ENCODE measurements around the gene HPSE2. TPM values are rescaled to one million over a fixed set of nuclear protein-coding genes. Genes with fewer than 3 reads are reported as not detected.

Gene HPSE2
- total and polyA plus RNA-seq, 2 of the 8 experiments (the other 6 are each of a cell fraction or from before 2014, with no cell fraction given): 0.41 to 0.58 TPM

DNA sequence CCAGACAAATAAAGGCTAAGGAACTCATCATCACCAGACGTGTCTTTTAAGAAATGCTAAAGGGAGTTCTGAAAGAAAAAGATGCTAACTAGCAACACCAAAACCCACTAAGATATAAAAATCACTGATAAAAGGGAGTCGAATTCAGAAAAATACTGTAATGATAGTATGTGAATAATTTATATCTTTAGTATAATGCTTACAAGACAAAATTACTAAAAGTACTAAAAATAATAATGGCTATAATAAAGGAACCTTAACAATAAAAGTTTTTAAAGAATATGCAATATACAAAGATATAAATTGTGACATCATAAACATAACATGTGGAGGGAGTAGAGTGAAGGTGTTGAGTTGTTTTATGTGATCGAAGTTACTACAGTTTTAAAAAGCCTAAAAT, 28.3 kb downstream of the HPSE2 start:
- no peaks in the 10 kb centered on the region for H3K9me3 ChIP-seq (ENCODE audit: insufficient read depth in 2 of 2, low read depth in 1 of 2, low read length in 1 of 2)
- no peak overlapping the region for H4K91ac ChIP-seq (replicated peaks; ENCODE audit: insufficient read length, low read length)
- H3K4ac ChIP-seq (replicated peaks; ENCODE audit: insufficient read length, low read depth, low read length): no peak overlapping the region
- H3K4me1 ChIP-seq (replicated peaks in 1 of 4; ENCODE audit: control insufficient read depth in 3 of 4, insufficient read depth in 4 of 4, low read length in 3 of 4): no peaks in the 10 kb centered on the region
- no peak overlapping the region for H2AK5ac ChIP-seq (ENCODE audit: low read depth, low read length)
- DNase-seq (ENCODE audit: low read depth in 1 of 2, low spot score in 2 of 2) (no peak), FAIRE-seq (no peak)
- no peak overlapping the region for H4K8ac ChIP-seq (ENCODE audit: extremely low read depth, insufficient read depth, low read length)
- H3K18ac ChIP-seq (ENCODE audit: extremely low read depth, low read length): no peak overlapping the region
- POLR2A ChIA-PET (ENCODE audit: partially characterized antibody): no interaction called here
- no peak overlapping the region for H2BK20ac ChIP-seq (ENCODE audit: low read length)
- no peak overlapping the region for H3K14ac ChIP-seq (ENCODE audit: insufficient read length)
- H4K20me1 ChIP-seq (replicated peaks in 1 of 2; ENCODE audit: control insufficient read depth in 1 of 2, insufficient read depth in 2 of 2, low read length in 2 of 2): no peaks in the 10 kb centered on the region
- H2BK120ac ChIP-seq (replicated peaks; ENCODE audit: low read depth, low read length): no peak overlapping the region
- H3K27ac ChIP-seq (ENCODE audit: low read depth, low read length): no peak overlapping the region
- CTCF ChIA-PET (ENCODE audit: partially characterized antibody): no interaction called here
- H2AFZ ChIP-seq (ENCODE audit: low read length): no peak overlapping the region
- no peak overlapping the region for H3K56ac ChIP-seq (replicated peaks; ENCODE audit: insufficient read length, low read depth, low read length)
- no peaks in the 10 kb centered on the region for H3K23me2 ChIP-seq (ENCODE audit: low read depth, low read length)
- no peaks in the 10 kb centered on the region for H3K79me2 ChIP-seq (ENCODE audit: control insufficient read depth in 1 of 2, insufficient read depth in 2 of 2, low read length in 2 of 2)
- 92% methylated on average over 3 of the region's 3 CpGs; no CpG with 5 or more reads in 1 of the 2 experiments for WGBS, 2 experiments (ENCODE audit: extremely low coverage in 1 of 2, insufficient coverage in 1 of 2, insufficient read length in 1 of 2, insufficient replicate concordance in 2 of 2, low coverage in 1 of 2, low lambda C conversion rate in 2 of 2, missing lambda C conversion rate in 1 of 2)
- no peaks in the 10 kb centered on the region for H3K27me3 ChIP-seq (replicated peaks in 1 of 4; ENCODE audit: control insufficient read depth in 3 of 4, extremely low read depth in 1 of 4, insufficient read depth in 3 of 4, low read length in 3 of 4)
- no peak overlapping the region for H2BK5ac ChIP-seq (ENCODE audit: low read depth, low read length)
- no peak overlapping the region for H3K23ac ChIP-seq (ENCODE audit: insufficient read length)
- no peak overlapping the region for H2BK15ac ChIP-seq (ENCODE audit: low read length)
- H4K5ac ChIP-seq (ENCODE audit: insufficient read length, low read depth, low read length): no peak overlapping the region
- H3K9ac ChIP-seq (replicated peaks in 1 of 4; ENCODE audit: extremely low read depth in 1 of 4, low read depth in 3 of 4, low read length in 3 of 4): no peak overlapping the region
- no peak overlapping the region for H3K4me2 ChIP-seq (ENCODE audit: insufficient read depth in 1 of 2, low read depth in 2 of 2, low read length in 2 of 2)
- H3K4me3 ChIP-seq (ENCODE audit: extremely low read depth in 1 of 4, insufficient read depth in 2 of 4, low read depth in 3 of 4, low read length in 4 of 4): no peak overlapping the region
- no peak overlapping the region for H2BK12ac ChIP-seq (ENCODE audit: low read depth, low read length)
- no peaks in the 10 kb centered on the region for H3K79me1 ChIP-seq (ENCODE audit: low read depth, low read length)
- no peaks in the 10 kb centered on the region for H3K36me3 ChIP-seq (ENCODE audit: control insufficient read depth in 2 of 4, insufficient read depth in 4 of 4, low read length in 3 of 4)
- no peak for TF ChIP-seq SP4 (IDR thresholded peaks at IDR 0.05; ENCODE audit: low read length)
- TF ChIP-seq, protein P1, sequence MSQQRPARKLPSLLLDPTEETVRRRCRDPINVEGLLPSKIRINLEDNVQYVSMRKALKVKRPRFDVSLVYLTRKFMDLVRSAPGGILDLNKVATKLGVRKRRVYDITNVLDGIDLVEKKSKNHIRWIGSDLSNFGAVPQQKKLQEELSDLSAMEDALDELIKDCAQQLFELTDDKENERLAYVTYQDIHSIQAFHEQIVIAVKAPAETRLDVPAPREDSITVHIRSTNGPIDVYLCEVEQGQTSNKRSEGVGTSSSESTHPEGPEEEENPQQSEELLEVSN (IDR thresholded peaks at IDR 0.05): no peak
- TF ChIP-seq PHF8 (conservative IDR thresholded peaks at IDR 0.05; ENCODE audit: low read depth, low read length): no peak
- TF ChIP-seq ASH2L (IDR thresholded peaks at IDR 0.05; ENCODE audit: low read length): no peak
- TF ChIP-seq SAP30 (IDR thresholded peaks at IDR 0.05; ENCODE audit: insufficient read depth, insufficient replicate concordance, low read length): no peak
- TF ChIP-seq KDM5A (IDR thresholded peaks at IDR 0.05; ENCODE audit: low read length): no peak
- TF ChIP-seq NRF1 (IDR thresholded peaks at IDR 0.05; ENCODE audit: low read depth, low read length): no peak
- TF ChIP-seq, protein P2, sequence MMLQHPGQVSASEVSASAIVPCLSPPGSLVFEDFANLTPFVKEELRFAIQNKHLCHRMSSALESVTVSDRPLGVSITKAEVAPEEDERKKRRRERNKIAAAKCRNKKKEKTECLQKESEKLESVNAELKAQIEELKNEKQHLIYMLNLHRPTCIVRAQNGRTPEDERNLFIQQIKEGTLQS (IDR thresholded peaks at IDR 0.05; ENCODE audit: insufficient read depth, low read depth, low read length): no peak
- TF ChIP-seq, protein P3, sequence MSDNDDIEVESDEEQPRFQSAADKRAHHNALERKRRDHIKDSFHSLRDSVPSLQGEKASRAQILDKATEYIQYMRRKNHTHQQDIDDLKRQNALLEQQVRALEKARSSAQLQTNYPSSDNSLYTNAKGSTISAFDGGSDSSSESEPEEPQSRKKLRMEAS (IDR thresholded peaks at IDR 0.05): no peak
- TF ChIP-seq TAF7 (optimal IDR thresholded peaks at IDR 0.05; ENCODE audit: borderline replicate concordance, low read depth, low read length): no peak
- TF ChIP-seq FOSL1 (IDR thresholded peaks at IDR 0.05; ENCODE audit: insufficient read depth, low read depth, low read length): no peak
- TF ChIP-seq RXRA (IDR thresholded peaks at IDR 0.05; ENCODE audit: insufficient read depth, low read depth, low read length): no peak
- TF ChIP-seq GABPA (IDR thresholded peaks at IDR 0.05; ENCODE audit: borderline replicate concordance, insufficient read depth, low read length): no peak

Measured in H1 (cell line).